Colonic mucosa (tissue), 4 donors: ENCODE results near the gene TBX3. TPM values are rescaled to one million over a fixed set of nuclear protein-coding genes. Genes with fewer than 3 reads are reported as not detected.

Experiments used
- DNase-seq: peaks from one replicate; pipeline ENCODE4 v3.0.0-alpha.2; 2020
- H3K27ac ChIP-seq: fragments of 200-600 bp; one replicate; pipeline ENCODE4 v1.8.0; 2021
- H3K27me3 ChIP-seq: fragments of 200-600 bp; one replicate; pipeline ENCODE4 v1.8.0; 2021
- H3K36me3 ChIP-seq: fragments of 200-600 bp; one replicate; pipeline ENCODE4 v1.8.0; 2021
- H3K4me1 ChIP-seq: fragments of 200-600 bp; one replicate; pipeline ENCODE4 v1.8.0; 2021; ENCODE audit warnings: mild to moderate bottlenecking
- H3K4me3 ChIP-seq: fragments of 200-600 bp; one replicate; pipeline ENCODE4 v1.8.0; 2021
- H3K9ac ChIP-seq, 2 donors: one replicate each; pipeline ENCODE4 v1.7.0; 2013; ENCODE audit warnings: control low read depth in 2 of 2, low read depth in 2 of 2, low read length in 2 of 2
- H3K9me3 ChIP-seq: fragments of 200-600 bp; one replicate; pipeline ENCODE4 v1.8.0; 2021
- intact Hi-C: fragments of 100-400 bp; cut with DNase I; formaldehyde crosslinking; loops from one replicate; pipeline ENCODE4 v1.14.1; 2022
- total RNA-seq, 2 donors: library from RNA; stranded (reverse); fragmentation: NEBNext Ultra II Directional in 1 of 2; extraction: Animal tissue kit (Norgen Biotek cat#: 25700) in 1 of 2; gene quantifications; one replicate each; pipeline ENCODE4 v1.2.1, GENCODE V29; 2021
- TF ChIP-seq, protein P1 (sequence below): fragments of 200-600 bp; IDR thresholded peaks from one replicate; pipeline ENCODE4 v1.8.0; 2022; ENCODE audit warnings: antibody characterized with exemption, mild to moderate bottlenecking
- donor health status: healthy.
- donor health status: DM: no; HTN: no; CAD: no.
- donor health status: DM: no; HTN: no; CAD: no.

Gene TBX3
- total RNA-seq, 2 donors from 2014 or later: 4.8 to 7.2 TPM

DNA sequence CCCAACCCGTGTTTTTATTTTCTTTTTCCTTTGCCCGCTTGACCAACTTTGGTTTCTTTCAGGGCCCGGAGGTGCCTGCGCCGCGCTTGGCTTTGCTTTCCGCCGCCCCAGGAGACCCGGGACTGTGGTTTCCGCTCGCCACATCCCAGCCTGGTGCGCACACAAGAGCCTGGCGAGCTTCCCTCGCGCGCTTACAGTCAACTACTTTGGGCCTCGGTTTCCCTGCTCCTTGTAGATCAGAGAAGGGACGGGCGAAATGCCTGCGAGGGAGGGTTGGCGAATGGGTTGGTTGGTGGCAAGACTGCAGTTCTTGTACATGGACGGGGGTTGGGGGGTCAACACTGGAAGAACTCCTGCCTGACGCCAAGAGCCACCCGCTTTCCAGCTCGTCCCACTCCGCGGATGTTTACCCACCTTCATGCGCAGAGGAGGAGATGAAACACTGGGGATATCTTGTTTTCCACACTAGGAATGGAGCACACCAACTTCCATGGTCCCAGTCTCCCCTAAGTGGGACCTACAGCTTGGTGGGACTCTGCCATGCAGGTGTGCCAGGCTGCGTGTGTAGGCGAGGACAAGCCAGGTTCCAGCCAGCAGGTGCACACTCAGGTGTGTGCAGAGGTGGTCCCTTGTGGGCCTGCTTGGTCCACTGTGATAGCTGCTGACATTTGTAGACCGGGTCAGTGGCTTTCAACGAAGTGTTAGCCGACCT is 16.6 kb upstream of the TBX3 start:
- TF ChIP-seq, protein P1, sequence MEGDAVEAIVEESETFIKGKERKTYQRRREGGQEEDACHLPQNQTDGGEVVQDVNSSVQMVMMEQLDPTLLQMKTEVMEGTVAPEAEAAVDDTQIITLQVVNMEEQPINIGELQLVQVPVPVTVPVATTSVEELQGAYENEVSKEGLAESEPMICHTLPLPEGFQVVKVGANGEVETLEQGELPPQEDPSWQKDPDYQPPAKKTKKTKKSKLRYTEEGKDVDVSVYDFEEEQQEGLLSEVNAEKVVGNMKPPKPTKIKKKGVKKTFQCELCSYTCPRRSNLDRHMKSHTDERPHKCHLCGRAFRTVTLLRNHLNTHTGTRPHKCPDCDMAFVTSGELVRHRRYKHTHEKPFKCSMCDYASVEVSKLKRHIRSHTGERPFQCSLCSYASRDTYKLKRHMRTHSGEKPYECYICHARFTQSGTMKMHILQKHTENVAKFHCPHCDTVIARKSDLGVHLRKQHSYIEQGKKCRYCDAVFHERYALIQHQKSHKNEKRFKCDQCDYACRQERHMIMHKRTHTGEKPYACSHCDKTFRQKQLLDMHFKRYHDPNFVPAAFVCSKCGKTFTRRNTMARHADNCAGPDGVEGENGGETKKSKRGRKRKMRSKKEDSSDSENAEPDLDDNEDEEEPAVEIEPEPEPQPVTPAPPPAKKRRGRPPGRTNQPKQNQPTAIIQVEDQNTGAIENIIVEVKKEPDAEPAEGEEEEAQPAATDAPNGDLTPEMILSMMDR: no peak
- Histone ChIP-seq H3K27ac (no peak overlapping the region), H3K36me3 (no peaks in the 10 kb centered on the region), H3K27me3 (peaks cover 55% of the 10 kb centered on the region), H3K4me3 (no peak overlapping the region), H3K9me3 (no peaks in the 10 kb centered on the region), H3K9ac (no peak overlapping the region), H3K4me1 (no peaks in the 10 kb centered on the region)
- no peak for DNase-seq
- intact Hi-C loops: no loop called here

DNA sequence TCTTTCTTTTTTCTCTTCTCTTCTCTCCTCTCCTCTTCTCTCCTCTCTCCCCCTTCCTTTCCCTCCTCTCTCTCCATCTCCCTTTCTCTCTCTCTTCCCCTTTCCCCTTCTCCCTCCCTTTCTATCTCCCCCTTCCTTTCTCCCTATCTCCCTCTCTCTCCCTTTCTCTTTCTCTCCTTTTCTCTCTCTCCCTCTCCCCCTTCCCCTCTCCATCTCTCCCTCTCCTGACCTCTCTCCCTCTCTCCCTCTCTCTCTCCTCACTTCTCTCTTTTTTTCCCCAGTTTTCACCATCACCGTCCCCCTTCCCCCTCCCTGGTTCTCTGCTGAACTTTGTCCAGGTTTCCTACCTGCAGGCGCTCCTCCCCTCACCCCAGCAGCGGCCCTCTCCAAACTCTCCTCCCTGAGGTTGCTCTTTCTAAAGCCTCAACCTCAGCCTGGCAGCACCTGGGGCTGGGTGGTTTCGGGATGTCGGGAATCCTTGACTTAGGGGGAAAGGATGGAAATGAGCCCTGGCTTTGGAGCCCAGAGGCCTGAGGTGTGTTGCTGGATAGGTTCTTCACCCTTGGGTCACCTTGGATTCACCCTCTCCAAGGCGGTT is 14.7 kb upstream of the TBX3 start:
- Histone ChIP-seq H3K4me1 (no peaks in the 10 kb centered on the region), H3K27ac (no peak overlapping the region), H3K9ac (no peak overlapping the region), H3K27me3 (peaks cover 71% of the 10 kb centered on the region), H3K36me3 (no peaks in the 10 kb centered on the region), H3K4me3 (no peak overlapping the region), H3K9me3 (no peaks in the 10 kb centered on the region)
- intact Hi-C loops: no loop called here
- TF ChIP-seq, protein P1: no peak
- DNase-seq: no peak

DNA sequence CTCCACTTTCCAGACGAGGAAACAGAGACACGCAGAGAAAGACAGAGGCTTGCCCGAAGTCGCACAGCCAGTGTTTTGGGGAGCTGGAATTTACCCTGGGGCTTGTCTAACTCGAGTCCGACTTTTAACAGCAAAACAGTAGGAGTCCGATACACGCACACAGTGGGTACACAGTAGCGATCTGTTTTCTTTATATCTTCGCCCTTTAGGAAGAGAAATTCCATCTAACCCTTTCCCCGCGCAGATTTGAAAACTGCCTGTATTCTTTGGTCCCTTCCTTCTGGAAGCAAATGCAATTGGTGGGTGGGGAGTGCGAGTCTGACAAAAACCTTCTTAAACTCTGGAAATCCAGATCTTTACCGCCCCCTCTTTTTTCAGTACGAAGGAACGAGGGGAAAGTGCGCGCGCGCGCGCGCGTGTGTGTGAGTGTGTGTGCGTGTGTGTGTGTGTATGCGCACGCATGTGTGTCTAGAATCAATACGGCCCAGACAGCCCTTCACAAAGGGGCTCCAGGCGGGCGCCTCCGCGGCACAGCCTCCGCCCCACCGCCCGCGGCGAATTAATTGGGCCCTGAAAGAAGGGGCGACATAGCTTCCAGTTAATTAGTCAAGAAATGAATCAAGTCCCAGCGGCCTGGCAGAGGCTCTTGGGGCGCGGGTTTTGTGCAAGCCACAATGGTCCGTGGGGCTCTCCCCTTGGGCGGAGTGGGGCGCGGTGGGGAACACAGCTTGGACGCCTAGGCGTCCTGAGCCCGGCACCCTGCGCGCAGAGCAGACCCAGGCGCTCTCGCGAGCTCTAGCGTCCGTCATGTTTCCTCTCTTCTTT is 14.0 kb upstream of the TBX3 start:
- no peak overlapping the region for H3K9ac ChIP-seq
- DNase-seq: no peak
- no peaks in the 10 kb centered on the region for H3K9me3 ChIP-seq
- H3K27me3 ChIP-seq: peaks cover 73% of the 10 kb centered on the region
- TF ChIP-seq, protein P1: no peak
- no peaks in the 10 kb centered on the region for H3K4me1 ChIP-seq
- H3K4me3 ChIP-seq: no peak overlapping the region
- H3K27ac ChIP-seq: no peak overlapping the region
- intact Hi-C loops: no loop called here
- no peaks in the 10 kb centered on the region for H3K36me3 ChIP-seq

DNA sequence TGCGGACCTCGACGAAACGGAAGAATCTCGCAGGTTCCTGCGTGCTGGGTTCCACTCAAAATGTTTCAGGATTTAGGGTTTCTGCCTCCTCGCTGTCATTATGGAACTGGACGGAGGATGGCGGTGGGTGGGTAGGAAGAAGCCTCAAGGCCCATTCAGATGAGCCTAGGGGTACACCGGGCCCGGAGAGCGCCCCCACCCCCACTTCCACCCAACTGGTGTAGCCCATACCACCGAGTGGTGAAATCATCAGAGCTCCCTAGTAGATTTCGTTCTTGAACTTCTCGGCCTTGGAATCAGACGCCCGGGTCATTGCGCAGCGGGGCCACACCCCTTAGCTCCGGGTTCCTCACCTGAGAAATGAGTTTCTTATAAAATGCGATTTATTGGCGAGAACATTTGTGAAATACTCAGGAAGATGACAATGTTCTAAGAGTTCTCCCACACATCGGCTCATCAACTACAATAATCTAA is 13.3 kb upstream of the TBX3 start:
- Histone ChIP-seq H3K4me3 (no peak overlapping the region), H3K9ac (no peak overlapping the region), H3K27ac (no peak overlapping the region), H3K4me1 (no peaks in the 10 kb centered on the region), H3K9me3 (no peaks in the 10 kb centered on the region), H3K27me3 (peaks cover 80% of the 10 kb centered on the region), H3K36me3 (no peaks in the 10 kb centered on the region)
- no peak for DNase-seq
- TF ChIP-seq, protein P1: no peak
- intact Hi-C loops: no loop called here

DNA sequence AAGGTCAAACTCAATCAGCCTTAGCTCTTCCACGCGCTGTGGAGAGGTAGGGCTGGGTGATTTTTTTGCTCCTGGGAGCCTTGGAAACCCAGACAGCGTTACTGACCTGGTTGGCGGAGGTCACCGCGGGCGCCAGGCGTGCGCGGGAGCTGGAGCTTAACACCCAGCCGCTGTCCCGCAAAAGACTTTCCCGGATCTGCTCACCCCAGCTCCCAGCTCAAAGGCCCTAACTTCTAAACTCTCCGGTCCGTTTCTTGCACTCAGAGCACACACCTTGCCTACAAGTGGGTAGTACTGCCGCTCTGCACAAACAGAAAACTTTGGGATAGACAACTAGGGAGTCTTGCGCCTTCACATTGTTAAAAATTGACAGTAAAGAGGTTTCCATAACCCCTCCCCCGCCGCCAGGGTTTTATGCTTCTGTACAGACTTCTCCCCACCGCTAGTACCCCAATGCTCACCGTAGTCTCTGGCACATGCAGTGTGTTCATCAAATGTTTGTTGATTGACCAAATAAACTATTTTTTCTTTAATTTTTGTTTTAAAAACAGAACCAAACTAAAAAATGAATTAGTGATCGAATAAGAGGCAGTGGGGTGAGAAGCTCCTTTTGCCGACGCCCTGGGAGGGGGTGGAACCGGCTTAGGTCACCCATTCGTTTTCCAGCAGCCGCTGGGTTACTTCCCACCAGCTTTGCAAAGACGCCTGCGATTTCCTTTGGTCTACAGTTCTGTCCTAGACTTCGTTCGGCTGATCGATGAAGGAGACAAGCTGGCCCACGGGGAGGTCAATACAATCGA is 12.7 kb upstream of the TBX3 start:
- Histone ChIP-seq H3K9ac (no peak overlapping the region), H3K27me3 (peaks cover 85% of the 10 kb centered on the region), H3K36me3 (no peaks in the 10 kb centered on the region), H3K4me3 (no peak overlapping the region), H3K9me3 (no peaks in the 10 kb centered on the region), H3K27ac (no peak overlapping the region), H3K4me1 (no peaks in the 10 kb centered on the region)
- TF ChIP-seq, protein P1: no peak
- DNase-seq: no peak
- intact Hi-C loops: no loop called here
